H1 (cell line): Measurements from ENCODE around the gene MGST2. TPM values are rescaled to one million over a fixed set of nuclear protein-coding genes. Genes with fewer than 3 reads are reported as not detected.

ENCODE experiments used
- BRCA1 ChIP-seq: IDR thresholded peaks from 2 replicates; pipeline ENCODE4 v1.6.1; 2012; ENCODE audit warnings: low read depth, low read length, improper control_type of control experiment
- KDM5A ChIP-seq: fragments of 200-600 bp; IDR thresholded peaks from 2 replicates; pipeline ENCODE4 v1.7.1; 2012; ENCODE audit warnings: mild to moderate bottlenecking, low read length, inconsistent platforms, mixed read lengths
- NRF1 ChIP-seq: IDR thresholded peaks from 2 replicates; pipeline ENCODE4 v1.6.1; 2011; ENCODE audit warnings: mild to moderate bottlenecking, low read depth, low read length, improper control_type of control experiment
- SIX5 ChIP-seq: IDR thresholded peaks from 2 replicates; pipeline ENCODE4 v1.6.1; 2011; ENCODE audit warnings: mild to moderate bottlenecking, low read depth, low read length
- SP4 ChIP-seq: IDR thresholded peaks from 2 replicates; pipeline ENCODE4 v1.6.1; 2012; ENCODE audit warnings: low read length, inconsistent platforms
- polyA plus RNA-seq, 7 experiments: library from polyadenylated mRNA; depleted of rRNA in 3 of 7; stranded (reverse) in 5 of 7; unstranded in 2 of 7; fragments of >200 nt in 5 of 7; fragments of 200-250 nt in 2 of 7; gene quantifications; 1 replicate in 5 of 7; 2 replicates in 1 of 7; 4 replicates in 1 of 7; pipeline versions ENCODE4 v1.2.1 to v1.2.3, GENCODE V29; 2011 to 2013; ENCODE audit warnings: missing spikeins in 2 of 7, mixed read lengths in 2 of 7
- total RNA-seq: library from RNA; stranded (reverse); fragmentation: NEBNext Ultra II Directional; extraction: Animal tissue kit (Norgen Biotek cat#: 25700); gene quantifications from 2 replicates; pipeline ENCODE4 v1.2.1, GENCODE V29; 2021

The MGST2 gene
- total and polyA plus RNA-seq, 2 of the 8 experiments (the other 6 are each of a cell fraction or from before 2014, with no cell fraction given), result 8.0 to 13.6 TPM

DNA sequence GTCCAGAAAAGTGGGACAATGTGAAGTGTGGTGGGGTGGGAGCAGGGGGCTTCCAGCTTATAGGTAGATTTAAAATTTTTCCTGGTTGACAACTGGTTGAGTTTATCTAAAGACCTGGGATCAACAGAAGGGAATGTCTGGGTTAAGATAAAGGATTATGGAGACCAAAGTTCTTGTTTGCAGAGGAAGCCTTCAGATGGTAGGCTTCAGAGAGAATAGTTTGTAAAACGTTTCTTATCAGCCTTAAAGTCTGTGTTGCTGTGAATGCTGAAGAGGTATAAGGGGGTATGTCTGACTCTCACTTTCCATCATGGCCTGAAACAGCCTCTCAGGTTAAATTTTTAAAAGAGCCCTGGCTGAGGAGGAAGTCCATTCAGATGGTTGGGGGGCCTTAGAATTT, 20.5 kb downstream of the MGST2 start (continued):
- TF ChIP-seq KDM5A (no peak), SIX5 (no peak), NRF1 (no peak), BRCA1 (no peak), SP4 (no peak)
- TF ChIP-seq, all 59 proteins: peak for 0
